OCI-LY7 (cell line): Measurements from ENCODE around the gene LPP.

Experiments used
- EZH2phosphoT487 ChIP-seq: fragments of 200-600 bp; sonication (generic); IDR thresholded peaks from 2 replicates; pipeline ENCODE4 v1.6.1; 2018; ENCODE audit warnings: low read depth, borderline replicate concordance, mild to moderate bottlenecking, mixed run types, antibody characterized with exemption, low read length, moderate library complexity, mixed read lengths
- TF ChIP-seq, protein P1 (sequence below): fragments of 200-600 bp; sonication (generic); conservative IDR thresholded peaks from 2 replicates; pipeline ENCODE4 v1.5.1; 2014; ENCODE audit warnings: mild to moderate bottlenecking, antibody characterized with exemption, low read length, moderate library complexity, mixed read lengths

DNA sequence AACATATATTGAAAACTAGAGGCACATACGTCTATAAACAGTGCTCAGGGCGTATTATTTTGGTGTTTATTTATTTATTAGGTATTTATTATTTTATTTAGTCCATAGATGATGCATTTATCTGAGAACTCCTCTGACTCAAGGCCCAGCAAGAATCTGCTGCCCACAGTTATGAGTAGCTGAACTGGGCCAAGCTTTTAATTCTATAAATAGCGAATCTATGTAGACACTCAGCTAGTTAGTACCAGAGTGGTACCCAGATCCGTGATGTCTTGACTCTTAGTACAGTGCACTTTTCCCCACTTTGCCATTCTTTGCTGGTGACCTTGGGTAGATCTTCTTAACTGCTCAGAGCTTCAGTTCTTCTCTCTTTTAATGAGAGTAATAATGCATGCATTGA is 647.4 kb downstream of the LPP start:
- TF ChIP-seq, protein P1, sequence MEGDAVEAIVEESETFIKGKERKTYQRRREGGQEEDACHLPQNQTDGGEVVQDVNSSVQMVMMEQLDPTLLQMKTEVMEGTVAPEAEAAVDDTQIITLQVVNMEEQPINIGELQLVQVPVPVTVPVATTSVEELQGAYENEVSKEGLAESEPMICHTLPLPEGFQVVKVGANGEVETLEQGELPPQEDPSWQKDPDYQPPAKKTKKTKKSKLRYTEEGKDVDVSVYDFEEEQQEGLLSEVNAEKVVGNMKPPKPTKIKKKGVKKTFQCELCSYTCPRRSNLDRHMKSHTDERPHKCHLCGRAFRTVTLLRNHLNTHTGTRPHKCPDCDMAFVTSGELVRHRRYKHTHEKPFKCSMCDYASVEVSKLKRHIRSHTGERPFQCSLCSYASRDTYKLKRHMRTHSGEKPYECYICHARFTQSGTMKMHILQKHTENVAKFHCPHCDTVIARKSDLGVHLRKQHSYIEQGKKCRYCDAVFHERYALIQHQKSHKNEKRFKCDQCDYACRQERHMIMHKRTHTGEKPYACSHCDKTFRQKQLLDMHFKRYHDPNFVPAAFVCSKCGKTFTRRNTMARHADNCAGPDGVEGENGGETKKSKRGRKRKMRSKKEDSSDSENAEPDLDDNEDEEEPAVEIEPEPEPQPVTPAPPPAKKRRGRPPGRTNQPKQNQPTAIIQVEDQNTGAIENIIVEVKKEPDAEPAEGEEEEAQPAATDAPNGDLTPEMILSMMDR = no peak
- TF ChIP-seq EZH2phosphoT487 = no peak
